Measurements from ENCODE around the gene FEM1C.

- TF ChIP-seq CTCF (IDR thresholded peaks at IDR 0.05 in 4 of 5, conservative IDR thresholded peaks at IDR 0.05 in 1 of 5) = no peak
- TF ChIP-seq POLR2A (IDR thresholded peaks at IDR 0.05) = no peak
Measured at GRCh38 chr5:115532517-115532916, 12.1 kb downstream of the FEM1C start.
